ENCODE measurements around the gene STPG1. TPM values are rescaled to one million over a fixed set of nuclear protein-coding genes. Genes with fewer than 3 reads are reported as not detected.

The STPG1 gene
- total RNA-seq, 1 experiment from 2014 or later = 12.8 TPM

GRCh38 chr1:24373710-24374109 is 39.9 kb downstream of the STPG1 start:
- no peaks in the 10 kb centered on the region for H3K27me3 Mint-ChIP-seq (ENCODE audit: low read depth)
- peak overlapping the region; percentile 74 for H3K27ac Mint-ChIP-seq
- CTCF ChIA-PET = interaction anchor here (0.7 to 1.9 kb wide), 5 partner anchors 8 to 204 kb away, joined by 3 to 12 read pairs (median 4); no protein-coding TSS in a partner anchor
- H3K4me1 Mint-ChIP-seq = peaks cover 24% of the 10 kb centered on the region
- DNase-seq (ENCODE audit: low spot score) (no peak), ATAC-seq (no peak)
- H3K4me3 Mint-ChIP-seq = no peak overlapping the region
- no peaks in the 10 kb centered on the region for H3K36me3 Mint-ChIP-seq
- POLR2A ChIA-PET = interaction anchor here (0.5 to 0.7 kb wide), 3 partner anchors 41 to 606 kb away, joined by 3 to 4 read pairs (median 3); no protein-coding TSS in a partner anchor
- H3K9me3 Mint-ChIP-seq = no peaks in the 10 kb centered on the region
- TF ChIP-seq FOXJ3 (CRISPR knock-in tag; IDR thresholded peaks at IDR 0.05; ENCODE audit: borderline replicate concordance) (no peak), ZNF512 (CRISPR knock-in tag; IDR thresholded peaks at IDR 0.05; ENCODE audit: borderline replicate concordance) (no peak), NR3C1 (CRISPR knock-in tag; conservative IDR thresholded peaks at IDR 0.05; ENCODE audit: low read depth) (no peak), ZBTB21 (CRISPR knock-in tag; IDR thresholded peaks at IDR 0.05; ENCODE audit: borderline replicate concordance) (no peak), ERG (CRISPR knock-in tag; IDR thresholded peaks at IDR 0.05) (no peak), ESRRA (CRISPR knock-in tag; IDR thresholded peaks at IDR 0.05; ENCODE audit: borderline replicate concordance) (no peak), CREM (CRISPR knock-in tag; IDR thresholded peaks at IDR 0.05) (no peak), ZNF263 (CRISPR knock-in tag; IDR thresholded peaks at IDR 0.05; ENCODE audit: low read depth) (no peak), GRHL2 (CRISPR knock-in tag; IDR thresholded peaks at IDR 0.05; ENCODE audit: insufficient replicate concordance, severe bottlenecking) (no peak), FOXP1 (CRISPR knock-in tag; IDR thresholded peaks at IDR 0.05; ENCODE audit: borderline replicate concordance) (no peak), HMGA2 (CRISPR knock-in tag; IDR thresholded peaks at IDR 0.05) (no peak)
- TF ChIP-seq, protein P1, sequence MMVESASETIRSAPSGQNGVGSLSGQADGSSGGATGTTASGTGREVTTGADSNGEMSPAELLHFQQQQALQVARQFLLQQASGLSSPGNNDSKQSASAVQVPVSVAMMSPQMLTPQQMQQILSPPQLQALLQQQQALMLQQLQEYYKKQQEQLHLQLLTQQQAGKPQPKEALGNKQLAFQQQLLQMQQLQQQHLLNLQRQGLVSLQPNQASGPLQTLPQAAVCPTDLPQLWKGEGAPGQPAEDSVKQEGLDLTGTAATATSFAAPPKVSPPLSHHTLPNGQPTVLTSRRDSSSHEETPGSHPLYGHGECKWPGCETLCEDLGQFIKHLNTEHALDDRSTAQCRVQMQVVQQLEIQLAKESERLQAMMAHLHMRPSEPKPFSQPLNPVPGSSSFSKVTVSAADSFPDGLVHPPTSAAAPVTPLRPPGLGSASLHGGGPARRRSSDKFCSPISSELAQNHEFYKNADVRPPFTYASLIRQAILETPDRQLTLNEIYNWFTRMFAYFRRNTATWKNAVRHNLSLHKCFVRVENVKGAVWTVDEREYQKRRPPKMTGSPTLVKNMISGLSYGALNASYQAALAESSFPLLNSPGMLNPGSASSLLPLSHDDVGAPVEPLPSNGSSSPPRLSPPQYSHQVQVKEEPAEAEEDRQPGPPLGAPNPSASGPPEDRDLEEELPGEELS (CRISPR knock-in tag; IDR thresholded peaks at IDR 0.05) = no peak

DNA sequence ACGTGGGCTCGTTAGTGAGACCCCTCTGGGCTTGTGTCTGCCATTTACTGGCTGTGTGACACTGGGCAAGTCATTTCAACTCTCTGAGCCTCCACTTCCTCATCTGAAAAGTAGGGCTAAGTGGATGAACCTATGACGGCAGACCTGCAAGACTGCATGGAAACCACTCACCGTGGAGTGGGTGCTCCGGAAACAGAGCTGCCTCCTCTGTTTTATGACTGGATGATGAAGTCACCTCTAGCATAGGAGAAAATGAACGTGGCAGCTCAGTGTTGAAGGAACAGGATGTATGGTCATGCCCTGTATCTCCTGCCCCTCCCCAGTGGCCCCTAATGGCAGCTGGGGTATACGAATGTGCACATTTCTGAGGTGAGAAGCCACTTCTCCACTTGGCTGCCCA is 40.5 kb downstream of the STPG1 start:
- no peak overlapping the region for H3K4me3 Mint-ChIP-seq
- ChIA-PET CTCF (interaction anchor here (0.7 to 1.9 kb wide), 3 partner anchors 18 to 174 kb away, joined by 3 to 12 read pairs (median 3); no protein-coding TSS in a partner anchor), POLR2A (no interaction called here)
- TF ChIP-seq TCF7 (CRISPR knock-in tag; IDR thresholded peaks at IDR 0.05; ENCODE audit: low read depth) = no peak
- TF ChIP-seq, protein P1 (CRISPR knock-in tag; IDR thresholded peaks at IDR 0.05) = no peak
- TF ChIP-seq MXD4 (CRISPR knock-in tag; IDR thresholded peaks at IDR 0.05; ENCODE audit: borderline replicate concordance) = no peak
- TF ChIP-seq, protein P2, sequence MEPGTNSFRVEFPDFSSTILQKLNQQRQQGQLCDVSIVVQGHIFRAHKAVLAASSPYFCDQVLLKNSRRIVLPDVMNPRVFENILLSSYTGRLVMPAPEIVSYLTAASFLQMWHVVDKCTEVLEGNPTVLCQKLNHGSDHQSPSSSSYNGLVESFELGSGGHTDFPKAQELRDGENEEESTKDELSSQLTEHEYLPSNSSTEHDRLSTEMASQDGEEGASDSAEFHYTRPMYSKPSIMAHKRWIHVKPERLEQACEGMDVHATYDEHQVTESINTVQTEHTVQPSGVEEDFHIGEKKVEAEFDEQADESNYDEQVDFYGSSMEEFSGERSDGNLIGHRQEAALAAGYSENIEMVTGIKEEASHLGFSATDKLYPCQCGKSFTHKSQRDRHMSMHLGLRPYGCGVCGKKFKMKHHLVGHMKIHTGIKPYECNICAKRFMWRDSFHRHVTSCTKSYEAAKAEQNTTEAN (CRISPR knock-in tag; IDR thresholded peaks at IDR 0.05) = no peak
- peaks cover 24% of the 10 kb centered on the region for H3K4me1 Mint-ChIP-seq
- H3K9me3 Mint-ChIP-seq = no peaks in the 10 kb centered on the region
- no peak overlapping the region for H3K27ac Mint-ChIP-seq
- no peaks in the 10 kb centered on the region for H3K27me3 Mint-ChIP-seq (ENCODE audit: low read depth)
- no peak for DNase-seq (ENCODE audit: low spot score)
- no peaks in the 10 kb centered on the region for H3K36me3 Mint-ChIP-seq
- no peak for ATAC-seq

All from WTC11 (cell line).